Colonic mucosa (tissue), 4 donors: ENCODE results near the gene ACVR1. TPM values are rescaled to one million over a fixed set of nuclear protein-coding genes. Genes with fewer than 3 reads are reported as not detected.

Experiments
- DNase-seq: peaks from one replicate; pipeline ENCODE4 v3.0.0-alpha.2; 2020
- H3K27ac ChIP-seq: fragments of 200-600 bp; one replicate; pipeline ENCODE4 v1.8.0; 2021
- H3K27me3 ChIP-seq: fragments of 200-600 bp; one replicate; pipeline ENCODE4 v1.8.0; 2021
- H3K36me3 ChIP-seq: fragments of 200-600 bp; one replicate; pipeline ENCODE4 v1.8.0; 2021
- H3K4me1 ChIP-seq: fragments of 200-600 bp; one replicate; pipeline ENCODE4 v1.8.0; 2021; ENCODE audit warnings: mild to moderate bottlenecking
- H3K4me3 ChIP-seq: fragments of 200-600 bp; one replicate; pipeline ENCODE4 v1.8.0; 2021
- H3K9ac ChIP-seq, 2 donors: one replicate each; pipeline ENCODE4 v1.7.0; 2013; ENCODE audit warnings: control low read depth in 2 of 2, low read depth in 2 of 2, low read length in 2 of 2
- H3K9me3 ChIP-seq: fragments of 200-600 bp; one replicate; pipeline ENCODE4 v1.8.0; 2021
- intact Hi-C: fragments of 100-400 bp; cut with DNase I; formaldehyde crosslinking; loops from one replicate; pipeline ENCODE4 v1.14.1; 2022
- total RNA-seq, 2 donors: library from RNA; stranded (reverse); fragmentation: NEBNext Ultra II Directional in 1 of 2; extraction: Animal tissue kit (Norgen Biotek cat#: 25700) in 1 of 2; gene quantifications; one replicate each; pipeline ENCODE4 v1.2.1, GENCODE V29; 2021
- TF ChIP-seq, protein P1 (sequence below): fragments of 200-600 bp; IDR thresholded peaks from one replicate; pipeline ENCODE4 v1.8.0; 2022; ENCODE audit warnings: antibody characterized with exemption, mild to moderate bottlenecking
- donor health status: healthy.
- donor health status: DM: no; HTN: no; CAD: no.
- donor health status: DM: no; HTN: no; CAD: no.

Gene ACVR1
- total RNA-seq, 2 donors from 2014 or later, result 15.8 to 18.0 TPM

DNA sequence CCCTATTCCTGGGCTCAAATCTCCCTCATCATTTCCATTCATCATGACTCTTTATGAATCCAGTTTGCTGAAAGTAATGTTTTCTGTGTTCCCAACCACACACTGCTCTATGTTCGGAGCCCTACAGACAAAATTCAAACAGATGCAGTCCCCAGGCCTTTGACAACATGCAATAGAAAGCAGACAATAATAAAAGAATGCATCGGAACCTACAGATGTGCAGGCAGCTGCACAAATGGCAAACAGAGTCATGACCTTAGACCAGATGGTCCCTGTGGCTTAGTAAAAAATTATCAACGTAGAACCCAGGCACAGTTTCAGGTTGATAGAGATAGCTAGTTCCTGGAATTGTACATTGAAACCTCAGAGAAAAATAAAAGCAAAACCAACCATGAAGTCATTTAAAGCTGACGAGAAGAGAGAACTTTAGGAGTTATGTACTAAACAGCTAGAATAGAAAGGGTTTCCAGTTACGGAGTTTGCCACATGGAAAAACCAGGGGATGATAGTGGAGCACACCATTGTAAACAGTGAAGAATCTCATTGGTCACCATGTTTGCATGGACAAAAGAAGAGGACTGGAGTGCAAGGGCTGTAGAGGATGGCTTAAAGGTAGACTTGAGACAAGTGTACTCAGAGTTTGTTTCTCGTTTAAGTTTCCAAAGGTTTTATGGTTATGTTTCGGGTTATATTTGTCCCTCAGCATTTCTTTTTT lies 23.2 kb upstream of the ACVR1 start:
- Histone ChIP-seq H3K27me3 (no peaks in the 10 kb centered on the region), H3K4me3 (no peak overlapping the region), H3K9me3 (no peaks in the 10 kb centered on the region), H3K36me3 (no peaks in the 10 kb centered on the region), H3K27ac (peak overlapping the region; percentile 12), H3K9ac (no peak overlapping the region), H3K4me1 (no peaks in the 10 kb centered on the region)
- intact Hi-C loops, result no loop called here
- TF ChIP-seq, protein P1, sequence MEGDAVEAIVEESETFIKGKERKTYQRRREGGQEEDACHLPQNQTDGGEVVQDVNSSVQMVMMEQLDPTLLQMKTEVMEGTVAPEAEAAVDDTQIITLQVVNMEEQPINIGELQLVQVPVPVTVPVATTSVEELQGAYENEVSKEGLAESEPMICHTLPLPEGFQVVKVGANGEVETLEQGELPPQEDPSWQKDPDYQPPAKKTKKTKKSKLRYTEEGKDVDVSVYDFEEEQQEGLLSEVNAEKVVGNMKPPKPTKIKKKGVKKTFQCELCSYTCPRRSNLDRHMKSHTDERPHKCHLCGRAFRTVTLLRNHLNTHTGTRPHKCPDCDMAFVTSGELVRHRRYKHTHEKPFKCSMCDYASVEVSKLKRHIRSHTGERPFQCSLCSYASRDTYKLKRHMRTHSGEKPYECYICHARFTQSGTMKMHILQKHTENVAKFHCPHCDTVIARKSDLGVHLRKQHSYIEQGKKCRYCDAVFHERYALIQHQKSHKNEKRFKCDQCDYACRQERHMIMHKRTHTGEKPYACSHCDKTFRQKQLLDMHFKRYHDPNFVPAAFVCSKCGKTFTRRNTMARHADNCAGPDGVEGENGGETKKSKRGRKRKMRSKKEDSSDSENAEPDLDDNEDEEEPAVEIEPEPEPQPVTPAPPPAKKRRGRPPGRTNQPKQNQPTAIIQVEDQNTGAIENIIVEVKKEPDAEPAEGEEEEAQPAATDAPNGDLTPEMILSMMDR, result no peak
- no peak for DNase-seq

DNA sequence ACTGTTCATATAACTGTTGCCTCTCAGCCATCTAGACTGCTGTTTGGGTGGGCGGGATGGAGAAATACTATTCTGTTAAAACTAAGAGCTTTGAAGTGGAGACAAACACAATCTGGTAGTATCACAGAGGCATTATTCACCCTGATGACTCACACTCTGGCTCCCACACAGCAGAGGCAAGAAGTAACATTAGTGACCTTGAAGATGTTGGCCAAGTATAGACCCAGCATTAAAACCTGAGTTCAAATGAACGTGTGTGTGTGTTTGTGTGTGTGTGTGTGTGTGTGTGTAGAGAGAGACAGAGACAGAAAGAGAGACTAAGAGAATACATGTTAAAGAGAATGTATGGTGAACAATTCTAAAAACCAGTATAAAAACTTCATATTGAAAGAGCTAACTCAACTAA lies 22.5 kb upstream of the ACVR1 start:
- Histone ChIP-seq H3K27ac (no peak overlapping the region), H3K9me3 (no peaks in the 10 kb centered on the region), H3K27me3 (no peaks in the 10 kb centered on the region), H3K9ac (no peak overlapping the region), H3K36me3 (no peaks in the 10 kb centered on the region), H3K4me3 (no peak overlapping the region), H3K4me1 (no peaks in the 10 kb centered on the region)
- no peak for DNase-seq
- TF ChIP-seq, protein P1, result no peak
- intact Hi-C loops, result no loop called here

DNA sequence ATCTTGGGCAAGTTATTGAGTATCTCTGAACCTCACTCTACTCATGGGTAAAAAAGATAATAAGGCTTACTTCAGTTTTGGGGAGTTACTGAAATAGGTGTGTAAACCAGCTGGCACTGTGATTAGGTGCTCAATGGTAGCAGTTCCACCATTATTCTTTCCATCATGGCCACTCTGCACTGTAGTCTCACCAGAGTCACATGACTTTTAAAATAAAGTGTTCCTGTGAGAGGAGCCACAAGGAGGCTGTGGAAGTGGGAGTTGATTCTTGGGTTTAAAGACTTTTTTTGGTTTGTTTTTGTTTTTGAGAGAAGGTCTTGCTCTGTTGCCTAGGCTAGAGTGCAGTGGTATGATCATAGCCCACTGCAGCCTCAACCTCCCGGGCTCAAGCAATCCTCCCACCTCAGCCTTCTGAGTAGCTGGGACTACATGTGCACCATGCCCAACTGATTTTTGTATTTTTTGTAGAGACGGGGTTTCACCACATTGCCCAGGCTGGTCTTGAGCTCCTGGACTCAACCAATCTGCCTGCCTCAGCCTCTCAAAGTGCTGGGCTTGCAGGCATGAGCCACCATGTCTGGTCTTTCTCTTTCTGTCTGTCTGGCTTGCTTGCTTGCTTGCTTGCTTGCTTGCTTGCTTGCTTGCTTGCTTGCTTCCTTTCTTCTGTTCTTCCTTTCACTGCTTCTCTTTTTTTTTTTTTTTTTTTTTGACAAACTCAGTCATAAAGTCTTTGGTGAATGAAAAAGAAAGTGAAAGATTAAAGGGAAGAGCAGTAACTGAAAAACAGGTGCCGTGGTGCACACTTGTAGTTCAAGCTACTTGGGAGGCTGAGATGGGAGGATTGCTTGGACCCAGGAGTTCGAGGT lies 21.2 kb upstream of the ACVR1 start:
- no peak for DNase-seq
- H3K9me3 ChIP-seq, result no peaks in the 10 kb centered on the region
- intact Hi-C loops, result no loop called here
- H3K27ac ChIP-seq, result no peak overlapping the region
- no peak overlapping the region for H3K9ac ChIP-seq
- no peaks in the 10 kb centered on the region for H3K4me1 ChIP-seq
- no peaks in the 10 kb centered on the region for H3K36me3 ChIP-seq
- no peak overlapping the region for H3K4me3 ChIP-seq
- TF ChIP-seq, protein P1, result no peak
- H3K27me3 ChIP-seq, result no peaks in the 10 kb centered on the region

DNA sequence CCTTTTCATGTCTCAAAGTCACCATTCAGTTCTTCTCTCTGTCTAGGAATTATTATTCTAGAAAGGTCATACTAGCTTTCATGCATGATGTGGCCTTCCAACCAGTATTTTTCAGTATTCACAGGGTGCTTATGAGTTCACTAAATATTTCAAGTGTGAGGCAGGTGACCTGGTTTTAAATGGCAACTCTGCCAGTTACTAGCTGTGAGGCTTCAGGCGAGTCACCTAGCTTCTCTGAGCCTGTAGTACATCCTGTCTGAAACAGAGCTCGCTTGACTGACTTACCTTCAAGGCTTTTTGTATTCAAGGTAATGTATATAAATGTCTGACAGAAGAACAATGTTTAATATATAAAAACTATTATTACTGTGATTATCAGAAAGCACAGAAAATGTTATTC lies 19.4 kb upstream of the ACVR1 start:
- Histone ChIP-seq H3K36me3 (no peaks in the 10 kb centered on the region), H3K4me3 (no peak overlapping the region)
- intact Hi-C loops, result no loop called here

DNA sequence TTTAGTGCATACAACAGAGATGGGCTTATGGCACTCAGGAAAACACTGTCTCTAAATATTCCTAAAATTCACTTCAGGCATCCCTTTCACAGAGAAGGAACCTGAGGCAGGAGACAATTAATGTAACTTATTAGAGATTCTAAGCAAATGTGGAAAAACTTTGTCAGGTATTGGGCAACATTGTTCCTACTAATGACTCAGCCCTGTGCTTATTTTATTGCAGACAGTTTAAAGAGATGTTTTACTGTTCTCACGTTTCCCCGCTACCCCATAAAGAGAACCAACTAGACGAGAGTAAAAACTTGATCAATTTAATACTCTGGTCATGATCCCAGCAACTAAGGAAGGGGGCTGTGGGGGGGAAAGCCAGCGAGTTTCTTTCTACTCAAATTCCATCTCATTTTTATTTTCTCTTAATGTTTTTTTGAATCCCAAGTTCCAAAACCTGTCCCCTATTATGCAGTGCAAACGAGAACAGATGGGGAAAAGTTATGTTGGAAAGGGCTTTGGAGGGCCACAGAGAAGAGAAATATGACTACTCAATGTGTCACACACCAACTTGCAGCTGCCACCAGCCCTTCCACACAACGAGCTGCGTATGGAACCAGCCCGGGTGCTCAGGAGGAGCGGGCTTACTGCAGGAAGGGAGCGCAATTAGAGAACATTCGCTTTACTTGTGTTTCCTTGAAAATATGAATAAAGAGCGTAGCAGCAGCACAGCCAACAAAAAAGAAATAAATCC lies 18.7 kb upstream of the ACVR1 start:
- no peak for DNase-seq
- H3K4me1 ChIP-seq, result no peaks in the 10 kb centered on the region
- intact Hi-C loops, result no loop called here

More for the DNA sequence above, 19.4 kb upstream of the ACVR1 start:
- Histone ChIP-seq H3K9ac (no peak overlapping the region), H3K27ac (no peak overlapping the region), H3K27me3 (no peaks in the 10 kb centered on the region), H3K9me3 (no peaks in the 10 kb centered on the region), H3K4me1 (no peaks in the 10 kb centered on the region)
- DNase-seq, result no peak
- TF ChIP-seq, protein P1, result no peak

More for the DNA sequence above, 18.7 kb upstream of the ACVR1 start:
- no peaks in the 10 kb centered on the region for H3K9me3 ChIP-seq
- H3K9ac ChIP-seq, result no peak overlapping the region
- H3K27me3 ChIP-seq, result no peaks in the 10 kb centered on the region
- no peak overlapping the region for H3K4me3 ChIP-seq
- H3K27ac ChIP-seq, result no peak overlapping the region
- no peaks in the 10 kb centered on the region for H3K36me3 ChIP-seq
- TF ChIP-seq, protein P1, result no peak
